ENCODE measurements around the gene ARID1B. TPM values are rescaled to one million over a fixed set of nuclear protein-coding genes. Genes with fewer than 3 reads are reported as not detected.

The ARID1B gene
- polyA plus RNA-seq, 1 donor from 2014 or later = 21.9 TPM

- Mint-ChIP-seq H3K27me3 (no peaks in the 10 kb centered on the region), H3K4me3 (no peak overlapping the region), H3K4me1 (no peaks in the 10 kb centered on the region), H3K9me3 (no peaks in the 10 kb centered on the region), H3K27ac (no peak overlapping the region), H3K36me3 (peaks cover 4% of the 10 kb centered on the region)
Observed at GRCh38 chr6:157169656-157170055, 392.5 kb downstream of the ARID1B start.

- H3K27me3 Mint-ChIP-seq = no peaks in the 10 kb centered on the region
- peaks cover 4% of the 10 kb centered on the region for H3K36me3 Mint-ChIP-seq
- H3K4me3 Mint-ChIP-seq = no peak overlapping the region
- H3K4me1 Mint-ChIP-seq = no peaks in the 10 kb centered on the region
- no peak overlapping the region for H3K27ac Mint-ChIP-seq
- H3K9me3 Mint-ChIP-seq = no peaks in the 10 kb centered on the region
Observed at GRCh38 chr6:157170535-157170934, 393.4 kb downstream of the ARID1B start.

DNA sequence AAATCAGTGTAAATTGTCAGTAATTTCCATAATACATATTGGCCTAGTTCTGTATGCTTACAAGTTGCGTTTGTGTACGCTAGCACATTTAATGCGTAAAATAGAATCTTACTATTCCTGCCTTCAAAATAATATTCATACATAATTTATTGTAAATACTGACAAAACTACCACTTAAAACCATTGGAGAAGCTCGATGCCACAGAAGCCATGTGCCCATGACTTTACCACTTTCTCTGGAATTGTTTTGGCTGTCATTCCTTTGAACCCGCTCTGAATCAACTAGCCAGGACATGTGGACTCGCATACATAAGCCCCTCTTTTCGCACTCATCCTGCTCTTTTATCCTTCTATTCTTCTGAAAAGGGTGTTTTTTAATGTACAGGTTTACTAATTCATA is 394.6 kb downstream of the ARID1B start:
- no peak overlapping the region for H3K4me3 Mint-ChIP-seq
- no peaks in the 10 kb centered on the region for H3K4me1 Mint-ChIP-seq
- H3K27me3 Mint-ChIP-seq = no peaks in the 10 kb centered on the region
- H3K27ac Mint-ChIP-seq = no peak overlapping the region
- no peaks in the 10 kb centered on the region for H3K9me3 Mint-ChIP-seq
- H3K36me3 Mint-ChIP-seq = peaks cover 4% of the 10 kb centered on the region

GRCh38 chr6:157172231-157172701 is 395.1 kb downstream of the ARID1B start:
- Mint-ChIP-seq H3K27ac (no peak overlapping the region), H3K36me3 (peaks cover 4% of the 10 kb centered on the region), H3K27me3 (no peaks in the 10 kb centered on the region)

DNA sequence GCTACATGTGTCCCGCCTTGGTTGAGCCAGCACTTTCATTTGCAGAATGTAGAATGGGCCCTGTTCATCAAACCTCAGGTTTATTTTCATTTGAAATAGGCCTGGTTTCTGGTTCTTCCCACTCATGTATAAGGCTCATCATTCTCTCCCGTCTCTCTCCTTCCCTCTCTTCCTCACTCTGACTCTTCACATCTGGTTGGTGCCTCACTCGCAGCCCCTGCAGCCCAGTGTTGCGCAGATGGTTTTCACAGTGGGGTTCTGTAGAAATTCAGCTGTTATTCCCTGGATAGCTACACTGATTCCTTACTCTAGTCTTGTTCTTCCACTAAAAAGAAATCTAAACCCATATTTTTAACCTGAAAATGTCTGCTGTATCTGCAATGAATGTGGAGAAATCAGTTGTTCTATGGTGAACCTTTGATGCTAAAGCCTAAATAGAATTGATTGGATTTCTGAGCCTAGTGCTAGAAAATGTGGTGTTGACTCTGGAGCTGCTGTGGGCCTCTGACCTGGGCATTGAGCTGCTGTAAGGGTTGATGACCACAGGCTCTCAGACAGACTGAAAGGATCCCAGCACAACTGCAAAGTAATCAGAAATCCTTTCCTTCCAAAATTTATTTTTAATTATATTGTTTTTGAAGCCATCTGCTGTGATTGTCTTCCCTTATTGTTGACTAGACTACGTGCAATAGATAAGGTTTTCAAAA is 395.8 kb downstream of the ARID1B start:
- Mint-ChIP-seq H3K36me3 (peaks cover 4% of the 10 kb centered on the region), H3K27ac (peak overlapping the region in 1 of 3 donors; percentile 59), H3K9me3 (no peaks in the 10 kb centered on the region), H3K4me1 (no peaks in the 10 kb centered on the region), H3K4me3 (no peak overlapping the region), H3K27me3 (no peaks in the 10 kb centered on the region)

More at GRCh38 chr6:157172231-157172701, 395.1 kb downstream of the ARID1B start:
- Mint-ChIP-seq H3K9me3 (no peaks in the 10 kb centered on the region), H3K4me1 (no peaks in the 10 kb centered on the region), H3K4me3 (no peak overlapping the region)

GRCh38 chr6:157173776-157174175 is 396.6 kb downstream of the ARID1B start:
- Mint-ChIP-seq H3K9me3 (no peaks in the 10 kb centered on the region), H3K27ac (no peak overlapping the region), H3K36me3 (peaks cover 4% of the 10 kb centered on the region), H3K4me3 (no peak overlapping the region), H3K27me3 (no peaks in the 10 kb centered on the region), H3K4me1 (no peaks in the 10 kb centered on the region)

DNA sequence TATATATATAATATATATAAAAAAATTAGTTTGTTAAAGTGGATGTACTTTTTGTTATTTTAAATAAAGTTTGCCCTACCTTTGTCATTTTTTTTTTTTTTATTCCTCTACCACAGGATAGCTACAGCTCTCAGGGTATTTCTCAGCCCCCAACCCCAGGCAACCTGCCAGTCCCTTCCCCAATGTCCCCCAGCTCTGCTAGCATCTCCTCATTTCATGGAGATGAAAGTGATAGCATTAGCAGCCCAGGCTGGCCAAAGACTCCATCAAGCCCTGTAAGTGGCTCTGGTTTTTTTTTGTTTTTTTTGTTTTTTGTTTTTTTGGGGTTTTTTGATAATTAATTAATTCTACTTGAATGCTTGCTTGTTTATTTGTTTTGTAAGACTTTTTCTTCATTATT is 397.6 kb downstream of the ARID1B start:
- no peak overlapping the region for H3K27ac Mint-ChIP-seq
- H3K4me3 Mint-ChIP-seq = no peak overlapping the region
- H3K9me3 Mint-ChIP-seq = no peaks in the 10 kb centered on the region
- H3K4me1 Mint-ChIP-seq = no peaks in the 10 kb centered on the region
- H3K36me3 Mint-ChIP-seq = peaks cover 4% of the 10 kb centered on the region
- H3K27me3 Mint-ChIP-seq = no peaks in the 10 kb centered on the region

DNA sequence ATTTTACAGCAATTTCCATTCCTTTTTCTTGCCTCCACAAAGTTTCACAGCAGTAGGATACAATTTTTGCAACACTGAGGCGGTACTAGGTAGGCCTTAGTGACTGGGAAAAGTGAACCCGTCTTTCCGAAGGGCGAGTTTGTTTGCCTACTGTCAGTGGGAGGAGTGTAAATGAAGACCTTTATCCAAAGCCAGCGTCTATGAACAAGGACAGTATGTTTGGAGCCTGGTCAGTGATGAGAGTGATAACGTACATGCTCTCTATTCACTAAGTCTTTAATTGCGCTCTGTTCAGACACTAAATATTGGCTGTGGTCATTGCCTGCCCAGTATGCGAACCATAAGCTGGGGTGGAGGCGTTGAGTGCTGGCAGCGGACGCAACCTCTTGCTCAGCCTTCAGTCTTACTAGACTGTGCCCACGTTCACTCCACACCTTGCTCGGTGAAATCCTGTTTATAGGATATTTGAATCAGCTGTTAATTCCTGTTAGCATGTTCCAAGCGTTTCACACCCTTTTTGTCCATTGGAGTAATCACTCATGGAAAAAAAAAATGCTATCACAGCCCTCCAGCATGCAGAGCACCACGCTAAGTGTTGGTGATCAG is 400.7 kb downstream of the ARID1B start:
- Mint-ChIP-seq H3K27me3 (no peaks in the 10 kb centered on the region), H3K27ac (peak overlapping the region in 1 of 3 donors; percentile 31), H3K36me3 (no peaks in the 10 kb centered on the region), H3K9me3 (no peaks in the 10 kb centered on the region), H3K4me1 (peaks cover 0 to 3% (median 0%) of the 10 kb centered on the region in 3 donors), H3K4me3 (no peak overlapping the region)

GRCh38 chr6:157181649-157182048 is 404.5 kb downstream of the ARID1B start:
- Mint-ChIP-seq H3K4me3 (no peak overlapping the region), H3K36me3 (no peaks in the 10 kb centered on the region), H3K27me3 (no peaks in the 10 kb centered on the region), H3K4me1 (peaks cover 2 to 9% (median 3%) of the 10 kb centered on the region in 3 donors), H3K27ac (no peak overlapping the region), H3K9me3 (no peaks in the 10 kb centered on the region)

DNA sequence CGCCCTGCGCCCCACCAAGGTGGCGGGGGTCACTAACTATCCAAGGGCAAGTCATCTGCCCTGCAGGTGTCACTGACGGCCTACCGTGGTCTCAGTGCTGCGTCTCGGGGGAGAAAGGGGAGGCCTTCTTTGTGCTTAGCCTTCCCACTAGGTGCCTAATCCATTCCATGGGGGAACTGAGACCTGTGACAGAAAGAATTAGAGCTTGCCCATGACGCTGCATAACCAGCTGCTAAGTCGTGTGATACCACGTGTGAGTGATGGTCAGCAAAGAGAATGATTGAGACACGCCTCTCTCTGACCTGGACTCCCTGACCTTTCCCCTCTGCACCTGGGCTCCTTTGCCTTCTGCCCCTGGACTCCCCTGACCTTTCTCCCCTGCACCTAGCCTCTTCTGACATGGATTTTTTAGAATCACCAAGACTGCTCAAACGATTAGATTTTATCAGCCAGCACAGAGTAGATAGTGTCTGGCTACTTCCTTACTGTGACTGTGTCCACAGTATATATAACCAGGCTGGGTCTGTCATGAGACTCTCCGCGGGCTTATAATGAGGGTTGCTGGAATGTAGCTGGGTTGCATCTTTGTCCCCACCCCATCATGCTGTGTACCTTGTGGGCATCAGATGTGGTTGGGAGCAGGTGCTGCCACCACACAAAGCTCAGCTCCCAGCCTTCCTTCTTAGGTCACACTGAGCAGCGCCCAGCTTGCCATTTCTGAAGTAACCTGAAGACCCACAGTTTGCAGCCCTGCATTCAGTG is 405.5 kb downstream of the ARID1B start:
- peaks cover 2 to 9% (median 5%) of the 10 kb centered on the region in 3 donors for H3K4me1 Mint-ChIP-seq
- H3K4me3 Mint-ChIP-seq = no peak overlapping the region
- H3K9me3 Mint-ChIP-seq = no peaks in the 10 kb centered on the region
- peak overlapping the region in 1 of 3 donors; percentile 37 for H3K27ac Mint-ChIP-seq
- no peaks in the 10 kb centered on the region for H3K27me3 Mint-ChIP-seq
- no peaks in the 10 kb centered on the region for H3K36me3 Mint-ChIP-seq

- Mint-ChIP-seq H3K36me3 (no peaks in the 10 kb centered on the region), H3K27me3 (no peaks in the 10 kb centered on the region), H3K4me3 (peak overlapping the region in 1 of 4 donors; percentile 45), H3K27ac (peak overlapping the region in 2 of 3 donors; percentile 54 to 60), H3K9me3 (no peaks in the 10 kb centered on the region), H3K4me1 (peaks cover 2 to 9% (median 5%) of the 10 kb centered on the region in 3 donors)
Observed at GRCh38 chr6:157184202-157185015, 407.2 kb downstream of the ARID1B start.

- Mint-ChIP-seq H3K4me1 (peaks cover 2 to 9% (median 5%) of the 10 kb centered on the region in 3 donors), H3K4me3 (no peak overlapping the region), H3K36me3 (no peaks in the 10 kb centered on the region), H3K27ac (peak overlapping the region in 1 of 3 donors; percentile 75), H3K9me3 (no peaks in the 10 kb centered on the region), H3K27me3 (no peaks in the 10 kb centered on the region)
Observed at GRCh38 chr6:157185171-157185570, 408.0 kb downstream of the ARID1B start.

DNA sequence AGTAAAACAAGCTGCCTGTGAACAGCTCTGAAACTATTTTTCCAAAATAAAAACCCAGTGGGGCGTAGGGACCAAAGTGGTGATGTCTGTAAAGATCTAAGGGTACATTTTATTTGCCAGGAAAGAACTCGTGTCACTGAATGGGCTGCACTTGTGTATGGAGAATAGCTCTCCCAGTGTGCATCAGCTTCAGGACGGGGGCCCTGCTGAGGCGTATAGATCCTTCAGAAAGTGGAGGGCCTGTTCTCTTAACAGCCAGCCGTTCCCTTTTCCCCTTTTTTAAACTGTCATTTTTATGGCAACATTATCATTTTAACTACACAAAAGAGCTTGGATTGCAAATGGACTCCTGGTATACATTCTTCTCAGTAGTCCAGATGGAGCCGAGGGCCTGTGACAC is 408.8 kb downstream of the ARID1B start:
- no peaks in the 10 kb centered on the region for H3K27me3 Mint-ChIP-seq
- no peak overlapping the region for H3K4me3 Mint-ChIP-seq
- H3K27ac Mint-ChIP-seq = no peak overlapping the region
- H3K4me1 Mint-ChIP-seq = peaks cover 2 to 9% (median 5%) of the 10 kb centered on the region in 3 donors
- peaks cover 3% of the 10 kb centered on the region for H3K36me3 Mint-ChIP-seq
- peaks cover 0 to 1% (median 0%) of the 10 kb centered on the region in 3 donors for H3K9me3 Mint-ChIP-seq

DNA sequence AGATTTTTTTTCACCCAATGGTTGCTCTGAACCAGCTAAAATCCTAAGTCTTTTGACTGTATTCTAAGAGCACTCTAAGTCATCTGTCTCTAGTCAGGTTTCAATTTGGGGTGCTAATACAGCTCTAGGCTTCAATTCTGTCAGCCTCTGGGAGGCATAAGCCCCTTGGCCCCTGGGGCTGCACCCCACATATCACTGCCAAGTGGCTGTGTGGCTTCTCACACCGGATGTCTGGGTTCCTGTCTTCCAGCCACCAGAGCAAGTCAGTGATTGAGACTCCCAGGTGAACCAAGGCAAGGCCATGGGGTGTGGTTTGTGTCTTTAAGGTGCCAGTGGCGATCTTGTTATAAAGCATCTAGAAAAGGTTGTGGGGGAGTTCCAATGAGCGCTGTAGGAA is 409.6 kb downstream of the ARID1B start:
- H3K36me3 Mint-ChIP-seq = peaks cover 4% of the 10 kb centered on the region
- H3K4me3 Mint-ChIP-seq = no peak overlapping the region
- peaks cover 0 to 1% (median 0%) of the 10 kb centered on the region in 3 donors for H3K9me3 Mint-ChIP-seq
- no peaks in the 10 kb centered on the region for H3K27me3 Mint-ChIP-seq
- H3K4me1 Mint-ChIP-seq = peaks cover 2 to 9% (median 5%) of the 10 kb centered on the region in 3 donors
- peak overlapping the region in 1 of 3 donors; percentile 53 for H3K27ac Mint-ChIP-seq

All from IgD-negative memory B cell (primary cell).